Measurements from ENCODE around the gene DENND5B. TPM values are rescaled to one million over a fixed set of nuclear protein-coding genes. Genes with fewer than 3 reads are reported as not detected.

The DENND5B gene
- total and polyA plus RNA-seq, 11 donors = 8.2 to 58.9 (median 44.0) TPM

DNA sequence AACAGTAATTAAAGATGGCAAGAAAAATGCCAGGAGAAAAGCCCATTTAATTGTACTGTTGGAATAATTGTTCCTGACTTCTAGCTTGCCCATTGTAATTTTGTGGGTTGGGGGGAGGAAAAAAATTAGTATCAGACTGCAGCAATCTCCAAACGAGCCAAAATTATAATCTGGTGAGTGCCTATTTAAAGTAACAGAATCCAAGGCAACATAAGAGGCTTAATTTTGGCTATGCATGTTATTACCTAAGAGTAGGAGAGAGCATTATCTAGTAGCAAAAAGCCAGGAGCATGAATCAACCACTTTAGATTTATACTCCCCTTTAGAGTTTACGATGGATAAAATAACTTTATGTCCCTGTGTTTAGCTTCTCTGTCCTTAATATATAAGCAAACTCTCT is 14.6 kb upstream of the DENND5B start:
- intact Hi-C loops (cut with DNase I) = no loop called here
- DNase-seq (no peak), ATAC-seq (peak in 3 of 4 donors; percentile 63 to 73 (median 70))
- no peaks in the 10 kb centered on the region for H3K36me3 ChIP-seq
- no peaks in the 10 kb centered on the region for H3K27me3 ChIP-seq
- H3K27ac ChIP-seq = peak overlapping the region in 5 of 12 donors; percentile 3 to 65 (median 52)
- 34 to 42% (median 37%) methylated on average over 2 of the region's 2 CpGs for WGBS, 4 donors
- H3K4me3 ChIP-seq = no peak overlapping the region
- TF ChIP-seq, protein P1, sequence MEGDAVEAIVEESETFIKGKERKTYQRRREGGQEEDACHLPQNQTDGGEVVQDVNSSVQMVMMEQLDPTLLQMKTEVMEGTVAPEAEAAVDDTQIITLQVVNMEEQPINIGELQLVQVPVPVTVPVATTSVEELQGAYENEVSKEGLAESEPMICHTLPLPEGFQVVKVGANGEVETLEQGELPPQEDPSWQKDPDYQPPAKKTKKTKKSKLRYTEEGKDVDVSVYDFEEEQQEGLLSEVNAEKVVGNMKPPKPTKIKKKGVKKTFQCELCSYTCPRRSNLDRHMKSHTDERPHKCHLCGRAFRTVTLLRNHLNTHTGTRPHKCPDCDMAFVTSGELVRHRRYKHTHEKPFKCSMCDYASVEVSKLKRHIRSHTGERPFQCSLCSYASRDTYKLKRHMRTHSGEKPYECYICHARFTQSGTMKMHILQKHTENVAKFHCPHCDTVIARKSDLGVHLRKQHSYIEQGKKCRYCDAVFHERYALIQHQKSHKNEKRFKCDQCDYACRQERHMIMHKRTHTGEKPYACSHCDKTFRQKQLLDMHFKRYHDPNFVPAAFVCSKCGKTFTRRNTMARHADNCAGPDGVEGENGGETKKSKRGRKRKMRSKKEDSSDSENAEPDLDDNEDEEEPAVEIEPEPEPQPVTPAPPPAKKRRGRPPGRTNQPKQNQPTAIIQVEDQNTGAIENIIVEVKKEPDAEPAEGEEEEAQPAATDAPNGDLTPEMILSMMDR (IDR thresholded peaks at IDR 0.05) = no peak
- TF ChIP-seq POLR2A (IDR thresholded peaks at IDR 0.05) = no peak
- peaks cover 0 to 31% (median 17%) of the 10 kb centered on the region in 12 donors for H3K9me3 ChIP-seq
- peaks cover 0 to 7% (median 0%) of the 10 kb centered on the region in 12 donors for H3K4me1 ChIP-seq

DNA sequence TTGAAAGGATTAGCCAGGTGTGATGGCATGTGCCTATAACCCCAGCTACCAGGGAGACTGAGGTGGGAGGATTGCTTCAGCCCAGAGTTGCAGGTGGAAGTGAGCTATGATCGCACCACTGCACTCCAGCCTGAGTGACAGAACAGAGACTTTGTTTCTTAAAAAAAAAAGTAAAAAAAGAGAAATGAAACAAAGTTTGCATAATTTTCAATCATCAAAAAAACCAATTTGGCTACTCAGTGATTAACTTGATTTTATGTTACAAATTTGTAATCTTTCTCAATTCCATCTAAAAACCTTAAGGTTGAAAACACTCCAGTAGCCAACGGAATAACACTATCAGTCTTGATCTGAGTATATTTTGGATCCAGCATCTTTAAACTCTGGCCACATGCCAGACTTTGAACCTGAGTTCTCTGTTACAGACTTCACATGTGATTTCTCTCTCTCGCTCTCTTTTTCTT is 12.6 kb upstream of the DENND5B start:
- TF ChIP-seq POLR2A (IDR thresholded peaks at IDR 0.05) = no peak
- TF ChIP-seq, protein P1 (IDR thresholded peaks at IDR 0.05) = no peak
- ATAC-seq = no peak
- intact Hi-C loops (cut with DNase I) = no loop called here
- Histone ChIP-seq H3K4me1 (peaks cover 0 to 7% (median 0%) of the 10 kb centered on the region in 12 donors), H3K27me3 (no peaks in the 10 kb centered on the region), H3K9me3 (peaks cover 0 to 18% (median 9%) of the 10 kb centered on the region in 12 donors), H3K27ac (no peak overlapping the region), H3K4me3 (no peak overlapping the region), H3K36me3 (no peaks in the 10 kb centered on the region)
- 76 to 80% (median 79%) methylated on average over 3 of the region's 3 CpGs for WGBS, 4 donors
- DNase-seq = no peak

DNA sequence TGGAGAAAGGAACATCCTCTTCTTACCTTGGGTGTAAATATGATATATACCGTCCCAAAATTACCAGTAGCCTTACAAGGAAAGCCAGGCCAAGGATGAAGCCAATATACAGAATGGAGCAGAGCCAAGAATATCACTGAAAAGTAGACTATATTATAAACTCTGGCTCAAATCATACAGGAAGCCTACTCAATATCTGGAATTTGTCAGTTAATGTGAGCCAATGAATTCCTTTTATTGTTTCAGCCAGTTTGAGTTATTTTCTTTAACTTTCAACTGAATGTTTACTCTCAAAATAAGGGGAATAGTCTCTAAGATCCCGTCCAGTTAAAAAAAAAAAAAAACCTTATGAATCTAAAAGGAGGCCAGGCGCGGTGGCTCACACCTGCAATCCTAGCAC is 9.8 kb upstream of the DENND5B start:
- intact Hi-C loops (cut with DNase I) = loop anchor here in 1 of 10 donors (1.0 kb wide), 1 partner anchor 12 kb away; no protein-coding TSS in a partner anchor
- Histone ChIP-seq H3K9me3 (no peaks in the 10 kb centered on the region), H3K27me3 (no peaks in the 10 kb centered on the region), H3K27ac (no peak overlapping the region), H3K4me1 (peaks cover 0 to 7% (median 0%) of the 10 kb centered on the region in 12 donors), H3K4me3 (no peak overlapping the region), H3K36me3 (no peaks in the 10 kb centered on the region)
- TF ChIP-seq, protein P1 (IDR thresholded peaks at IDR 0.05) = no peak
- no peak for TF ChIP-seq POLR2A (IDR thresholded peaks at IDR 0.05)
- WGBS, 4 donors = 72 to 78% (median 76%) methylated on average over 4 of the region's 4 CpGs
- ATAC-seq = no peak
- DNase-seq = no peak

DNA sequence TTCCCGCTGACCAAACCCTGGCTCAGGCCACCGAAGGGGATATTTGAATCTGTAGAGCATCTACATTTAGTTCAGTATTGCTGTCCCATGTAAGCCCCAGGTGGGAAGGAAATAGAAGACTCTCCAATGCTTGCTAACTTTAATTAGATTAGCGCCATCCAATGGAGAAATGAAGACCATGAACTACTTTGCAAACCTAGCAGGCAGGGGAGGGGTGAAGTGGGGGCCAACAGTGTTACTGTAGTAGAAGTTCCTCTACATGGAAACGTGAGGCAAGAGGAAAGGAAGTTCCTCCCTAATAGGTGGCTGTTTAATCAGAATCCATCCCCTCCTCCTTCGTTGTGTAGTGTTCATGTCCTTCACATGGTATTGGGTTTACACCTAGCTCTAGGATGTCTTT is 9.3 kb upstream of the DENND5B start:
- Histone ChIP-seq H3K27me3 (no peaks in the 10 kb centered on the region), H3K36me3 (no peaks in the 10 kb centered on the region), H3K4me1 (peaks cover 0 to 3% (median 0%) of the 10 kb centered on the region in 12 donors), H3K9me3 (no peaks in the 10 kb centered on the region), H3K4me3 (no peak overlapping the region), H3K27ac (no peak overlapping the region)
- DNase-seq (no peak), ATAC-seq (no peak)
- TF ChIP-seq, protein P1 (IDR thresholded peaks at IDR 0.05) = no peak
- no peak for TF ChIP-seq POLR2A (IDR thresholded peaks at IDR 0.05)
- intact Hi-C loops (cut with DNase I) = loop anchor here in 1 of 10 donors (1.0 kb wide), 1 partner anchor 12 kb away; no protein-coding TSS in a partner anchor
- WGBS, 4 donors = 75 to 86% (median 81%) methylated on average over 5 of the region's 5 CpGs

Measured in heart left ventricle (tissue), 16 donors.